HG03175 (cell line): ENCODE results near the gene SHC2.
"Not testable (repeated sequence)": the region's sequence is repeated elsewhere in the genome, so short reads cannot be mapped to it uniquely, and the experiment has no call there.

ENCODE experiments used
- ATAC-seq: cut with Tn5 transposase; IDR thresholded peaks from one replicate; pipeline ENCODE4 v1.9.1; 2021; ENCODE audit warnings: mild to moderate bottlenecking, moderate library complexity; ENCODE audit not compliant: unreplicated experiment

SHC2 gene

GRCh38 chr19:426725-427445, 33.9 kb downstream of the SHC2 start:
- no peak for ATAC-seq

- no peak for ATAC-seq
Observed at GRCh38 chr19:425056-425455, 35.8 kb downstream of the SHC2 start.

DNA sequence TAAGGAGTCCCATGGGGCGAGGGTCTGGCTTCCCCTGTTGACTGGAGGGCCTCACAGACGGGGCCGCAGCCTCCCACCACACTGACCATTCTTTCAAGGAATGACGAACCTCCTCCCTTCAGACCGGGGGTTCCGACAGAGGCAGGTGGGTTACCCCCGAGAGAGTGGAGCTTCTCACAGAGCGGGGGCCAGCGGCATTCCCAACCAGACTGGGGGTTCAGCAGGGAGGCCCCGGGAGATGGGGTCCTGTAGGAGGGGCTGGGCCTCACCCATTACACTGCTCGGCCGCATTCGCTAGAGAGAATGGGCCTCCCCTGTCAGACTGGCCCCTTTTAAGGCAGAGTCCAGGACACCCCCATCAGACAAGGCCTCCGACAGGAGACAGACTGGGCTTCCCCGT, 36.3 kb downstream of the SHC2 start:
- ATAC-seq, result no peak

DNA sequence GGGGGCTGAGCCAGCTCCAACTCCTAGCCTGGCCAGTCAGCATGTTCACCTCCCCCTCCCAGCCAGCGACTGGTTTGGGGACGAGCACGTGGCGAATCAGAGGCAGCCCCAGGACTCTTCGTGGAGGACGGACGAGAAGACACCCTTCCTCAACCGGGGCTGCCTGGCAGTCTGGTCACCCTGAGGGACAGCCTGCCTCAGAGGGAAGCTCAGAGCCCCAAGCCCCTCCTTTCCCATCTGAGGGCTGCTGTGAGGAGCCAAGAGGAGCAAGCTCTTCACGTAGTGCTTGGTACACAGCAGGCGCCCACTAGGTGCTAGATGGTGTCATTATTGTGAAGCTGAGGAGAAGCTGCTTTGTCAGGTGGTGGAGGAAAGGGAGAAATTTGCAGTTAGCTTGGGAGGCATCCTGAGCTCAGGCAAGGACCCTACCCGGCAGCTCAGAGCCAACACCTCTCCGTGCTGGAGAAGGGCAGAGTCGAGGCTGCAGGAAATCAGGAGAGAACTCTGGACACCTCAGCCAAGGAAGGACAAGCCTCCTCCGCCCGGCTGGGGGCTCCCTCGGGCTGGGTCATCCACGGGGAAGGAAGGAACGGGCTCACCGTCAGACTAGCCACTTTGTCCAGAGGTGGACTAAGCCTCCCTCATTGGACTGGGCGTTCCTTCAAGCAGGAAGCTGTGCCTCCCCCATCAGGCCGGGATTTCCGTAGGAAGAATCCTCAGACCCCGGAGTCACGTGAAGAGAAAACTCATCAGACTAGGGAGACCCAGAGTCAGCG, 37.0 kb downstream of the SHC2 start:
- no peak for ATAC-seq

DNA sequence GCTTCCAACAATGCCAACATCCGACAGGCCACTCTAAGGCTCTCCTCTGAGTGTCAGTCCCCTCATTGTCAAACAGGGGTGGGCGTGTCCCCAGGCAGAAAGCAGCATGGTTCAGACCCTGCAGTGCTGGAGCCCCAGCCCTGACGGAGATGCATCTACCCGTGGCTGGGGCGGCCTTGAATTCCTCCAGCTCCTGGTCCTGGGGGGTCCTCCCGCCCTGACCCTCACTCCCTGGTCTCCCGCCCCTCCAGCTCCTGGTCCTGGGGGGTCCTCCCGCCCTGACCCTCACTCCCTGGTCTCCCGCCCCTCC, 38.0 kb downstream of the SHC2 start:
- ATAC-seq, result not testable (repeated sequence)

- ATAC-seq, result no peak
Observed at GRCh38 chr19:422213-422916, 38.5 kb downstream of the SHC2 start.

DNA sequence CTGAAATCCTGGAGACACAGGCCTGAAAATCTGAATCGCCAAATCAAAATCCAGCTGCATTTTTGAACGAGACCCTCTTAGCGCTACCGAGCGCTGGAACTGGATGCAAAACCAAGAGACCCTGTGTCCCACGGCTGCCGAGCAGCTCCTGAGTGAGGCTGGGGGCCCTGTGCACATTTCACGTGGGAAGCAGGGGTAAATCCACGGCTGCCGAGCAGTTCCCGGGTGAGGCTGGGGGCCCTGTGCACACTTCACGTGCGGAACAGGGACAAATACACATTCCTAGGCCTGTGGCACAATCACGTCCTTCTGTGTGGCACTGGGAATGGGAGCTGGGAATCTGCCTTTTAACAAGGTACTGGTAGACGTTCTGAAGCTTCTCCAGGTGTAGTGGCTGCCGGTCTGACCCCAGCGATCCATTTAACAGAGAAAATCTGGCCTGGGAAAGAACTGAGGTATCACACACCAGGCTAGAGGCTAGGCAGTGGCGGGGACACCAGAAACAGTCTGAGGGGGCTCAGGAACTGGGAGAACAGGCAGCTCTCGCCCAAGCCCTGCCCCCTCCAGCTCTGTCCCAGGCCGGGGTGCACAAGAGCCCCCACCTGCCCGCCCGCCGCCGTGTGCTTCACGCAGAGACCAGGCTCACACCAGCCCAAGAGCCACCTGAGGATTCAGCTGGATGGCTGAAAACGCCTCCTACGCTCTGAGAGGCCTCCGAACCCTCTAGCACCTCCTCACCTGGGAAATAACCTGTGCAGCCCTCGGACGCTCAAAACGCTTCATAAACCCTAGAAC, 40.9 kb downstream of the SHC2 start:
- no peak for ATAC-seq

GRCh38 chr19:418761-419671, 41.8 kb downstream of the SHC2 start:
- ATAC-seq, result no peak

GRCh38 chr19:416416-416815, 44.4 kb downstream of the SHC2 start:
- no peak for ATAC-seq

DNA sequence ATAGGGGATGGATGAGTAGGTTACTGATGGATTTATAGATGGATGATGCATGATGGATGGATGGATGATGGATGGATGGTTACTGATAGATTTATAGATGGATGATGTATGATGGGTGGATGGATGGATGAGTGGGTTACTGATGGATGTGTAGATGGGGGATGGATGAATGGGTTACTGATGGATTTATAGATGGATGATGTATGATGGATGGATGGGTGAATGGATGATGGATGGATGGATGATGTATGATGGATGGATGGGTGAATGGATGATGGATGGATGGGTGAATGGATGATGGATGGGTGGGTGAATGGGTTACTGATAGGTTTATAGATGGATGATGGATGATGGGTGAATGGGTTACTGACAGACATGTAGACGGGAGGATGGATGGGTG, 45.5 kb downstream of the SHC2 start:
- ATAC-seq, result no peak

- no peak for ATAC-seq
Observed at GRCh38 chr19:413756-414420, 46.9 kb downstream of the SHC2 start.

DNA sequence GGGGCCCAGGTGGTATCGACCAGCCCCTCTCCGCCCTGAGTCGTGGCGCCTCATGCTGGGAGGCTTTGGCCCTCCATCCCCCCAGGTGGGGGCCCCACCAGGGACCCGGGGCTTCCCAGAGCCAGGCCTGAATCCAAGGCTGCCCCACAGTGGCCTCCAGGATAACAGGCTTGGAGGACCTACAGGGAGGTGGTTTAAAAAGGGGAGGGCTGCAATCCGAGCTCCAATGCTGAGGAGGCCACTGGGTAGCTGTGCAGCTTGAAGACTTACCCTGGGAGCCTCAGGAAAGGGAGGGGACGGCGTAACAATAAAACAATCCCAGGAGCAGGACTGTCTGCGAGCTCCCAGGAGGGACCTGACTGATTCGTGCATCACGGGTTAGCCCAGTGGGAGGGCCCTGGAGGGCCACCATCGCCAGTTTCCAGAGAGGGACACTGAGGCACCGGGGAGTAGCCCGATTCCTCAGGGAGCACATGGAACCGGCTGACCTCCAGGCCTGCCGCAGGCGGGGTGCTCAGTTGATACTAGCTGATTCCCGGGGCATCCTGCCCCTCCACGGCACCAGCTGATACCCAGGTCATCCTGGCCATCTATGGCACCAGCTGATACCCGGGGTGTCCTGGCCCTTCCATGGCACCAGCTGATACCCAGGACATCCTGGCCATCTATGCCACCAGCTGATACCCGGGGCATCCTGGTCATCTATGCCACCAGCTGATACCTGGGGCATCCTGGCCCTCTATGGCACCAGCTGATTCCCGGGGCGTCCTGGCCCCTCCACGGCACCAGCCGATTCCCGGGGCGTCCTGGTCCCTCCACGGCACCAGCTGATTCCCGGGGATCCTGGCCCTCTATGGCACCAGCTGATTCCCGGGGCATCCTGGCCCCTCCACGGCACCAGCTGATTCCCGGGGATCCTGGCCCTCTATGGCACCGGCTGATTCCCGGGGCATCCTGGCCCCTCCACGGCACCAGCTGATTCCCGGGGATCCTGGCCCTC, 48.2 kb downstream of the SHC2 start:
- no peak for ATAC-seq

- ATAC-seq, result no peak
Observed at GRCh38 chr19:411723-412355, 49.0 kb downstream of the SHC2 start.

- not testable (repeated sequence) for ATAC-seq
Observed at GRCh38 chr19:411121-411722, 49.6 kb downstream of the SHC2 start.

DNA sequence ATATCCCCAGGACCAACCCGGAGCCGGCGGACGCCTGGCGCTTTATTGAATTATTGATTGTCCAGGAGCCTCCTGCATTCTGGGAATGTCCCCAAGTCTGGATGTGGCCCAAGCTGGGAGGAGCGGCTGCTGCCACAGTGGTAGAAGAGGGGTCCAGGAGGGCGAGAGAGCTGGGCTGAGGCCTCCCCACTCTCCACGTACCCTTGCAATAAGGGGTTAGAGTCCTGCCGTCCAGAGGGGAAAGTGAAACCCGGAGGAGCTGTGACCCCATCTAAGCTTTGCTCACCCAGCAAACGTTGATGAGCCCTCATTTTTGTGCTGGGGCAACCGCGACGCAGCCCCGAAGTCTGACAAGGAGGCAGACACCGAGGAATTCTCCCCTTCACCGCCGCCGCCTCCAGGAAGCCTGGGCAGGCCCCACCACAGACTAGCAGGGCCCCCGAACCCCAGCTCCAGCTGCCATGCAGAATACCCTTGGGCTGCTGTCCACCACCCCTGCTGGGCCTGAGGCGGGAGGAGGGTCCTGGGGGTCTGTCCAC, 50.5 kb downstream of the SHC2 start:
- ATAC-seq, result no peak

- no peak for ATAC-seq
Observed at GRCh38 chr19:409516-410242, 51.2 kb downstream of the SHC2 start.
